GM21381 (cell line): Measurements from ENCODE around the gene HSD17B8.

Experiments
- ATAC-seq: cut with Tn5 transposase; IDR thresholded peaks from one replicate; pipeline ENCODE4 v1.9.1; 2021; ENCODE audit warnings: mild to moderate bottlenecking, moderate library complexity; ENCODE audit not compliant: unreplicated experiment

Gene HSD17B8

DNA sequence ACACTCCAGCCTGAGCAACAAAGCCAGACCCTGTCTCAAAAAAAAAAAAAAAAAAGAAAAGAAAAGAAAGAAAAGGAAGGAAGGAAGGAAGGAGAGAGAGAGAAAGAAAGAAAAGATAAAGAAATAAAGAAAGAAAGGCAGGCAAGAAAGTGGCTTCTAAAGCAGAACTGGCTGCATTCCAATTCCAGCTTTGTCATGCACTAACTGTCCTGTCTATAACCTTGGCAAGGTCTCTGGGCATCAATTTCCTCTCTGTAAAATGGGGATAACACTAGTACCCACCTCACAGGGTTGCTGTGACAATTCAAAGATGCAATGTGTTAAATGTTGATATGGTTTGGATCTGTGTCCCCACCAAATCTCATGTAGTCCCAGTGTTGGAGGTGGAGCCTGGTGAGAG is 31.9 kb downstream of the HSD17B8 start:
- no peak for ATAC-seq

DNA sequence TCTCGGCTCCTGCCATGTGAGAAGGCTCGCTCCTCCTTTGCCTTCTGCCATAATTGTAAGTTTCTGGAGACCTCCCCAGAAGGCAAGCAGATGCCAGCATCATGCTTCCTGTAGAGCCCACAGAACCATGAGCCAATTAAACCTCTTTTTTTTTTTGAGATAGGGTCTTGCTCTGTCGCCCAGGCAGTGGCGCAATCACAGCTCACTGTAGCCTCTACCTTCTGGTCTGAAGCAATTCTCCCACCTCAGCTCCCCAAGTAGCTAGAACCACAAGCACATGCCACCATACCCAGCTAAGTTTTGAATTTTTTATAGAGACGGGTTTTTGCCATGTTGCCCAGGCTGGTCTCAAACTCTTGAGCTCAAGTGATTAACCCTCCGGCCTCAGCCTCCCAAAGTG is 32.4 kb downstream of the HSD17B8 start:
- no peak for ATAC-seq

DNA sequence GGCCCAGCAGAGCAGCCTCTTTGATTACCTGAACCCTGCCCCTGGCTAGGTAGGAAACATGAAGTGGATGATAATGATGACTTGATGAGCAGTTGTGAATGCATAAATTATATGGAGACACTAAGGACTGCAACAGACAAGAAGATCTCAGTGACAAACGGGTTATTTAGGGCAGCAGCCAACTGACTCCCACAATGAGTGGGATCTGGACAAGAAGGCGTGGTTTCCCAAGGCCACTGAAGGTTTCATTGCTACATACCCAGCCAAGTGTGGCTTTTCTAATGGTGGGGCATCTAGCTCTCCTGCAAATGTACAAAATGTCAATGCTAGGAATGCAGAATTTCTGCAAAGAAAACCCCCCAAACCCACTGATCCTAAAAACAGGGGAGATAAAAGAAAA is 33.3 kb downstream of the HSD17B8 start:
- ATAC-seq = no peak

DNA sequence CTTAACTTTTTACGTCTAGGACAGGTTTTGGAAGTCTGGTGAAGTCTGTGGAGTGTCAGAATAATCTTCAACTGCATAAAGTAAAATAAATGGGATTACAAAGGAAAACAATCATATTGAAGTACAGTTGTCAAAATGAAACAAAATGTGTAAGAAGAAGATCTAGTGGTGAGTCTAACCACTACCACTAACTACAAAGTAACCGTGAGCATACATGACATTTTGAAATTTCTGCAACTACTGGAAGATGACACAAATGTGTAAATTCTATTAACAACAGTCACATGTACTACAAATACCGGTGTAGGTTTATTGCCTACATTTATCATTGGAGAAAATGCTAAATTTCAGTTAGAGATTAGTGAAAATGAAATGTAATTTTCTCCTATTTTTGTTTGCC is 37.5 kb downstream of the HSD17B8 start:
- no peak for ATAC-seq

DNA sequence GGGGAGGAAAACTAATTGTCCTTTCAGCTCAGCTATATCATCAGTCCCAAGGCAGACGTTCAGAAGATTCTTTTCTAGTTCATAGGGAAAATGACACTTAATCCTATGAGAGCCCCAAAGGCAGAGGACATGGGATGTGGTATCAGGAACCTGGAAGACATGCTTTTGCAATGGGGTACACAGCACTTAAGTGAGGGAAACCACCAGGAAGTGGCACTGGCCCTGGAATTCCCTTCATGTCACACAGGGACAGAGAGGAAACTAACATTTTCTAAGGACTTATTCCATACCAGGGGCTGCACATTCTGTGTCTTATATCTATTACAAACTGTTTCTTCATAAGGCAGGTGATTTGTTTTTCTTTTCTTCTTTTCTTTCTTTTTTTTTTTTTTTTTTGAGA is 39.0 kb downstream of the HSD17B8 start:
- ATAC-seq = no peak

DNA sequence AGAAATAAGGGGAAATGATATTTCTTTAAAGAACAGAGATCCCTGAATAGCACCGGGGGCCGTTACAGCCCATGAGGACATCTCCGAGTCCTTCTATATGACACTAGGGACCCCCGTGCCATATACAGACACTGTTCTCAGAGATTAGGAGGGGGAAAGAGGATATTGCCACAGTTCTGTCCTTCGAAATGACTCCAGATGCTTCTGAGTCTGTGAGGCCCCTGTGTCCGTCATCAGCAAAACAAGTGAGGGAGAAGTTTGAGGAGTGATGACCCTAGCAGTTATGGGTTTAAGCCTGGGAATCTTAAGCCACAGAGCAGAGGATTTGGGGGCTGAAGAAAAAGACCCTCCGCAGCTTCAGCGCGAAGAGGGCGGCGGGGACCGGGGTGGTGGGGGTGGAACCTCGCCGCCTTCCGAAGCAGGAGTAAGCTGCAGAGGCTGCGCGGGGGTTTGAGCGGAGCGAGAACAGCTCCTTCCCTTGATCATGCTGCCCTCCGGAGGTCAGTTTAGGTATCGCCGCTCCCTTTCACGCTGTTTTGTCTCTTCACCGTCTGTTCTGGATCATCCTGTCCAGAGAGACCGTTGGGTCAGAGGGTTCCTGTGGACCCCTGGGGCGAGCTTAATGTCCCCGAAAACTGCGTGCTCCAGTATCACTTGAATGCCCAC is 43.7 kb downstream of the HSD17B8 start:
- ATAC-seq = peak; percentile 33

DNA sequence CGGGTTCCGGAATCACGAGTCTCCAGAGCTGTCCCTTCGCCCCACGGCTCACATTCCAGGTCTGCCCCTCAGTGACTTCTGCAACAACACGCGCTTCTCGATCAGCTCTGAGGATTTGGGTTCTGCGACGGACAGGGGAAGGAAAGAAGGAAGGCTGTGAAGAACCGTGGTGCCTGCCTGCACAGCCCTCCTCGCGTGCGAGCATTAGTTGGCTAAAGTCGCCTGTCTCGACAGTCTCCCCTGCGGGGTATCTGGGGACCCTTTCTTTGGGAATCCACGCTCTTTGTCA is 44.1 kb downstream of the HSD17B8 start:
- no peak for ATAC-seq

DNA sequence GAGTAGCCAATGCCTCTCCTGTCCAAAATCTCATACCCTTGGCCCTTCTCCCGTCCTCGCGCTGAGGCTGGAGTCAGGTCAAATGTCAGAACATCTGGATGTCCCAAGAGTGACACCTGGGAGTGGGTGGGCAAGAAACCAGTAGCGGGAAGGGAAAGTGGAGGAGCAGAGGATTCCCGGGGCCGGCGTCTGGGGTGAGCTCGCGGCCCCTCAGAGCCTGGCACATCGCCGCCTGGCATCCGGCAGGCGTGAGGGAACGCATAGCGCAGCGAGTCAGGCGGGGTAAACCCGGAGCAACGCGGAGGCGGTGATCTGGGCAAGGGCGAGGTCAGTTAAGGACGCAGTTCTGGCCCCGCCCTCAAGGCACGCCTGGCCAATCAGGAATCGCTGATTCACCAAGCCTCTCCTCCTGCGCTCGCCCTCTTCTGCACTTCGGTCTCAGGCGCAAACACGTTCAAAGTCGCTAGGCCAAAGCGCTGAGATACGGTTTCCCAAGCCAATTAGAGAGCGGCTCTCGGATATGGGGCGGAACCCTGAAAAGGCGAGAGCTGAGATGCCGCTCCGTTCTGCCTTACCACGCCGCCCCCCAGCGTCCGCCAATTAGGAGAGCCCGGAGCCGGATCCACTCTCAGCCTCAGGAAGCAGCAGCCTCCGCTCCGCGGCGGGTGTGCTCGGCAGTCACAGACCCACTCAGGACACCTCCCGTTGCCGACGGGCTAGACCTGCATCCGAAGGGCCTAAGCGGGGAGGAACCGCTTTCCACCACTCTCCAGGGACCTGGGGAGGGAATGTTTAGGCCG is 44.7 kb downstream of the HSD17B8 start:
- peak; percentile 87 for ATAC-seq

DNA sequence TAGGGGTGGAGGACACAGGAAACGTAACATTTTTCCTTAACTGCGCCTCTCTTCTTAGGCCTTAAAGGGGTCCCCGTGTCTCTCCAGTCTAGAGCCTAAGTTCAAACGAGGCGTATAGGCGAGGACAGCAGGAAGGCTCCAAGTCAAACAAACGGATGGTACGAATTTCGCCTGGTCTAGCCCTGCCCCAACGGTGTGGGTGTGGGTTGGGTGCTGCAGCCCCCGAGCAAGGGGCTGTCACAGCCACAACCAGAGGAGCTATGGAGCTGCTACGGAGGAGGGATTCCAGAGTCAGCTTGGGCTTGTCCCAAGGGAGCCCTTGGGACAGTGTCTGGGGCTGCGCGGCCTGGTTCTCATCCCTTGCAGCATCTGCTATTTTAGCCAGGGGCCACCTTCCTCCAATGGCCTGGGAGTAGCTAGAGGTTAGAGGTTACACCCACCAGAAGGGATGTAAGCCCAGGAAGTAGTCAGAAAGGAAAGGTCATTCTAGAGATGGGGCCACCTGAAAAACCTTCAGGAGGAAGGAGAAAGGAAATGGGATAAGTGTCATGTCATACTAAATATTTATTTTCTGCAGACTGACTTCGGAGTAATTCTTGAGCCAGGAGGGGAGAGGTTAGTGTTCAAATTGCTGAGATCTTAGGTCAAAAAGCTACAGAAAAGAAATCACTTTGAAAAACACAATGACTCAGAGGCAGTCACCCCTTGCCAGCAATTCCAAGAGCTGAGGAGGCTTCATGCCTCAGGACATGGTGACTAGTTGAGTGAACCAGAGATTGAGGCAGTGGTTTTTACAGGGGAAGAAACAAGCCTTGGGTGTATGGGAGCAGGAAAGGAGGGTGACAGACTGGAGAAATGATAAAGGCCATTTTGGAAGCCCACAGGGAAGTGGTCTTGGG is 45.5 kb downstream of the HSD17B8 start:
- ATAC-seq = no peak

DNA sequence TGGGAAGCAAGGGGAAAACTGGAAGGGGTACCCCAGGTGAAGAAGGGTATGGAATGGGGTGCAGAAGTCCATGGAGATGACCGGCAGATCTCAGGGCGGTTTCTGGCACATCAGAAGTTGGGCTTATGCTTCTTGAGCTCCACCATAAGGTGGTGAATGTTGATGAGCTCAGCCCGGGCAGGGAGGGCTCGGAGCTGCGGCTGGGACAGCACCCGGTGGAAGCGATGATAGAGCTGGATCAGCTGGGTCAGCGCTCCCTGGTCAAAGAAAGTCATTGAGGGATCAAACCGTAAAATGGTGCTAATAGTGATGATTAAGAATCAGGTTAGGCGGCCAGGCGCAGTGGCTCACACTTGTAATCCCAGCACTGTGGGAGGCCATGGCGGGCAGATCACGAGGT is 46.3 kb downstream of the HSD17B8 start:
- no peak for ATAC-seq

DNA sequence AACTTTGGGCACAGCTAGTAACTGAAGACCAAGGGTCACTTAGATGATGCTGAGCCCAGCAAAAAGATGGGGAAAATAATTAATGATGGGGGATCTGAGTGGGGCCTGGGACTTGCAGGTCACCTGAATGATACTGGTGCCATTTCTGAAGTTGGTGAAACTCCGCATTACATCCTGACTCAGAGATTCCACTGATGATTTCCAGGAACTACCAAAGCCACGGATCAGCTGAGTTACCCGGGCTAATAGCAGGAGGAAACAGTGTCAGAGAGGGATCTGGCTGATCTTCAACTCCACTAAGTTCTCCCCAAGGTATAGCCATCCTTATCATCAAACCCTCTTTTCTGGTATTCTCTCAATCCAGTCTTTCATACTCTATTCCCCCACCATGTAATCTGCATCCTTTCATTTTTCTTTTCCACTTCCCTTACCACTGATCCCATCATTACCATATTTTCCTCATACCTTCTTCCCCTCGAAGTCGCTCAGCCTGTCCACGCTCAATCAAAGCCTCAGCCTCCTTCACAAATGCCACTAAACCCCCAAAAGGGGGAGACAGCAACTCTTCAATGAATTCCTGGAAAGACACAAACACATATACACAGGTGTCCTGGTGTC is 47.0 kb downstream of the HSD17B8 start:
- ATAC-seq = no peak

DNA sequence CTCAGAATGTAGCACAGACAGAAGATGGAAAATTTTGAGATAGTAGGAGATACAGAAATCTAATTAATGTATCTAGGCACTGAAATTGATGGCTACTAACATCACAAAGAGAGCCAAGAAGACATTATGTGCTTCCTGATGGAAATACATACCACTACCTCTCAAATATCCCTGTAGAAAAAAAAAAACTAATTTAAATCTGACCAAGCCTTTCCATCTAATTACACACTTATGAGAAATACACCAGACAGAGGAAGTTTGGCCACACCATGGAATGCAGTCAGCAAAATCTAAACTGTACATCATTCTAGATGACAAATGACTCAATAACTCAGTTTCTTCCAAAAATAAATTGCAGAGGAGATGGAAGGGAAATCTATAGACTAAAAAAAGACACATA is 48.3 kb downstream of the HSD17B8 start:
- ATAC-seq = no peak

DNA sequence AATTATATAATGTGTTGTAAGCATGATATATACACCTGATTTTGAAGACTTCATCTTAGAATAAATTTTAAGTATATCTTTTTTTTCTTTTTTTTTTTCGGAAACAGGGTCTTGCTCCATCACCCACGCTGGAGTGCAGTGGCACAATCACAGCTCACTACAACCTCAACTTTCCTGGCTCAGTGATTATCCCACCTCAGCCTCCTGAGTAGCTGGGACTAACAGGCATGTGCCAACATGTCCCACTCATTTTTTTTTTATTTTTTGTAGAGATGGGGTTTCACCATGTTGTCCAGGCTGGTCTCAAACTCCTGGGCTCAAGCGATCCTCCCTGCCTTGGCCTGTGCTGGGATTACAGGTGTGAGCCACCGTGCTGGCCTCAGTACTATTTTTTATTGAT is 50.1 kb downstream of the HSD17B8 start:
- ATAC-seq = no peak
